ENCODE data around the gene SOX1.

Gene SOX1

DNA sequence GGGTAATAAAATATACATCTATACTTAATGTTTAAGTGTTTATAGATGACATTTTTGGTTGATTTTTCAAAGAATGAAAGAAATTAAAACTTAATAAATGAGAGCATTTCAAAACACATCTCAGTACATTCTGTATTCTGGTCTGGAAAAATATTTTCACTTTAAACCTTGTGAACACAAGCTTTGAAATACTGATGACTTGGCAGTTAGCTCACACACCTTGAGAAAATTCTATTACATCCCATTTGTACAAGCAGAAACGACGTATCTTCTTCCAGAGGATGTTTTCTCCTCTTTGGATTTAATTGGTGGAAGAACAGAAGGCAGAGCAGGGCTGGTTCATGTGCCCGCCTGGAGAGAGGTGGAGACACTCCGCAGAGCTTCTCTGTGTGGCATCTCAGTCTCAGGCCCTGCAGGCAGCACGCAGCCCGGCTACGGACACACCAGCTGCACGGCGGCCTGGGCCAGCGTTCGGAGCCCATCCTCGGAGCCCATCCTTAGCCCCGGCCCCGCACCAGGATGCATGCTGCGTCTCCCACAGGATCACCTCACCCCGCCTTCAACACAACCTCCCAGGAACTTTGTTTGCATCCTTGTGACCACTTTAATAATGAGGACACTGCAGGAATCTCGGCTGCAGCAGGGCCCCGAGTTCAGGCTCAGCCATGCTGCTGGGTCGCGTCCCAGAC lies 48.6 kb downstream of the SOX1 start:
- DNase-seq, result no peak
- Mint-ChIP-seq H3K9me3 (no peaks in the 10 kb centered on the region), H3K4me1 (no peaks in the 10 kb centered on the region), H3K36me3 (no peaks in the 10 kb centered on the region), H3K27me3 (peaks cover 27% of the 10 kb centered on the region), H3K27ac (no peak overlapping the region), H3K4me3 (no peak overlapping the region)
- CTCF ChIA-PET, result no interaction called here

DNA sequence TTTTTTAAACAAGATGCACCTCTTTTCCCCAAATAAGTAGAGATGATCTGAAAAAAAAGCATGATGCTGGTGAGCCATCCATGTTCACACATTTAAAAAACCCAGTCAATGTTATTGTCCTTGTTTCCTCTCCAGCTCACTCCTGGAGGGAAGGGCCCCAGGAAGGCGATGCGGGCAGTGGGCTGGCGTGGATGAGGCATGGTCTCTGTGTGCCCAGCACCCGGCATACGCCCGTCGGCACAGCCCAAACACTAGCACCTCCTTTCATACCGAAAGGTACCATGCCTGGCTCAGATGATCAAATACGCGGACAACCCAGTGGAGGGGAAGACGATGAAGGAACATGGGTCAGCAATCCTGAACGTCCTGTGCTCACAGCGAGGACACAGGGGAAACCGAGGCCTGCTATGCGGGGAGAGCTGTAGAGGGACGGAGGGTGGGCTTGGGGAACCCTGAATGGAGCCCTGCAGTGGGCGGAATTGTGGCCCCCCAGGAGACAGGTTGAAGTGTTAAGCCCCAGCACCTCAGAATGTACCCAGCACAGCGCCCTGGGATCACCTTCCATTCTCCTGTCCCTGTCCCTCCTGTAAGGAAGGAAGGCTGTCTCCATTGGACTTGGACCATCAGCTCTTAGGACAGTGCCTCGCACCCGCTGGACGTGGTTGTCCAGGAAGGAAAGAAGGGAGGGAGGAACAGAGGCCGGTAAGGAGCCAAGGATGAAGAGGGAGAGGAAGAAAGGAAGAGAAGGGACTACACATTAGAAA lies 49.4 kb downstream of the SOX1 start:
- no peaks in the 10 kb centered on the region for H3K4me1 Mint-ChIP-seq
- CTCF ChIA-PET, result no interaction called here
- H3K27ac Mint-ChIP-seq, result no peak overlapping the region
- H3K9me3 Mint-ChIP-seq, result no peaks in the 10 kb centered on the region
- DNase-seq, result no peak
- H3K27me3 Mint-ChIP-seq, result peaks cover 27% of the 10 kb centered on the region
- no peaks in the 10 kb centered on the region for H3K36me3 Mint-ChIP-seq
- H3K4me3 Mint-ChIP-seq, result no peak overlapping the region

GRCh38 chr13:112117258-112117954 lies 50.5 kb downstream of the SOX1 start:
- no peaks in the 10 kb centered on the region for H3K4me1 Mint-ChIP-seq
- H3K4me3 Mint-ChIP-seq, result no peak overlapping the region
- peaks cover 24% of the 10 kb centered on the region for H3K27me3 Mint-ChIP-seq
- CTCF ChIA-PET, result interaction anchor here (0.6 kb wide), 1 partner anchor 66 kb away, joined by 3 read pairs; no protein-coding TSS in a partner anchor
- no peak overlapping the region for H3K27ac Mint-ChIP-seq
- no peaks in the 10 kb centered on the region for H3K9me3 Mint-ChIP-seq
- H3K36me3 Mint-ChIP-seq, result no peaks in the 10 kb centered on the region
- no peak for DNase-seq

GRCh38 chr13:112117955-112118302 lies 51.0 kb downstream of the SOX1 start:
- no peaks in the 10 kb centered on the region for H3K4me1 Mint-ChIP-seq
- H3K27me3 Mint-ChIP-seq, result peaks cover 19% of the 10 kb centered on the region
- no peak overlapping the region for H3K4me3 Mint-ChIP-seq
- no peaks in the 10 kb centered on the region for H3K9me3 Mint-ChIP-seq
- no peaks in the 10 kb centered on the region for H3K36me3 Mint-ChIP-seq
- no peak overlapping the region for H3K27ac Mint-ChIP-seq
- CTCF ChIA-PET, result no interaction called here
- no peak for DNase-seq

GRCh38 chr13:112118451-112119064 lies 51.6 kb downstream of the SOX1 start:
- Mint-ChIP-seq H3K27me3 (peaks cover 15% of the 10 kb centered on the region), H3K4me1 (no peaks in the 10 kb centered on the region), H3K27ac (no peak overlapping the region), H3K36me3 (no peaks in the 10 kb centered on the region), H3K4me3 (no peak overlapping the region), H3K9me3 (no peaks in the 10 kb centered on the region)
- no peak for DNase-seq
- CTCF ChIA-PET, result no interaction called here

DNA sequence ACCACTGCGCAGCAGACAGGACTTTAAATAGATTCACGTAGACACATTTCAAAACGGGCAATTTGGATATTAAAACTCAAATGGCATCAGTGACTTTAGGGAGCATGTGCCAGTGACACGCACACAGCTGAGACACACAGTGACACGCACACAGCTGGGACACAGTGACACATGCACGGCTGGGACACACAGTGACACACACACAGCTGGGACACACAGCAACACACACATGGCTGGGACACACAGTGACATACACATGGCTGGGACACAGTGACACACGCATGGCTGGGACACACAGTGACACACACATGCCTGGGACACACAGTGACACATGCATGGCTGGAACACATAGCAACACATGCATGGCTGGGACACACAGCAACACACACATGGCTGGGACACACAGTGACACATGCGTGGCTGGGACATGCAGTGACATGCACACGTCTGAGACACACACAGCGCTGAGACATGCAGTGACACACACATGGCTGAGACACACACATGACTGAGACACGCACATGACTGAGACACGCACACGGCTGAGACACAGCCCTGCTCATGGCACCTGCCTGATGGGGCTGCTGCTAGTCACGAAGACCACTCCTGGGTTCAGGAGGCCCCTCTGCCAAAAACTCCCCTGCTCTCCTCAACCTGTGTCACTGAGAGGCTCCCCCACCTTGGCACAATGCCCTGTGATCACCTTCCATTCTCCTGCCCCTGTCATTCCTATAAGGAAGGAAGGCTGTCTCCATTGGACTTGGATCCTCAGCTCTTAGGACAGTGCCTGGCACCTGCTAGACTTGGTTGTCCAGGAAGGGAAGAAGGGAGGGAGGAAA lies 52.5 kb downstream of the SOX1 start:
- CTCF ChIA-PET, result no interaction called here
- no peaks in the 10 kb centered on the region for H3K9me3 Mint-ChIP-seq
- no peak overlapping the region for H3K4me3 Mint-ChIP-seq
- H3K36me3 Mint-ChIP-seq, result no peaks in the 10 kb centered on the region
- H3K27me3 Mint-ChIP-seq, result peaks cover 6% of the 10 kb centered on the region
- no peak overlapping the region for H3K27ac Mint-ChIP-seq
- H3K4me1 Mint-ChIP-seq, result no peaks in the 10 kb centered on the region
- no peak for DNase-seq

- DNase-seq, result no peak
- no peaks in the 10 kb centered on the region for H3K4me1 Mint-ChIP-seq
- H3K4me3 Mint-ChIP-seq, result no peak overlapping the region
- CTCF ChIA-PET, result no interaction called here
- no peaks in the 10 kb centered on the region for H3K36me3 Mint-ChIP-seq
- peaks cover under 1% of the 10 kb centered on the region for H3K27me3 Mint-ChIP-seq
- H3K27ac Mint-ChIP-seq, result no peak overlapping the region
- no peaks in the 10 kb centered on the region for H3K9me3 Mint-ChIP-seq
Measured at GRCh38 chr13:112120031-112120373, 53.1 kb downstream of the SOX1 start.

Data from activated naive CD4-positive, alpha-beta T cell treated with anti-CD3 and anti-CD28 coated beads, Interleukin-2, amount 10 ng/mL, durations not matched to agents 7 days and 5 days (primary cell).